GM23248 (cell line): Measurements from ENCODE around the gene ADISSP. TPM values are rescaled to one million over a fixed set of nuclear protein-coding genes. Genes with fewer than 3 reads are reported as not detected.

ENCODE experiments used
- DNase-seq: peaks from one replicate; pipeline ENCODE4 v3.0.0-alpha.2; 2015
- H2AFZ ChIP-seq: fragments of 200-600 bp; sonication (generic); 2 replicates; pipeline ENCODE4 v1.6.1; 2016; ENCODE audit warnings: antibody characterized with exemption
- H3F3A ChIP-seq: fragments of 200-600 bp; sonication (generic); 2 replicates; pipeline ENCODE4 v1.6.1; 2016; ENCODE audit warnings: mild to moderate bottlenecking, antibody characterized with exemption, mixed run types; ENCODE audit not compliant: insufficient read depth
- H3K27ac ChIP-seq: fragments of 200-600 bp; sonication (generic); 2 replicates; pipeline ENCODE4 v1.5.1; 2016; ENCODE audit warnings: mild to moderate bottlenecking
- H3K27me3 ChIP-seq: fragments of 200-600 bp; sonication (generic); replicated peaks from 2 replicates; pipeline ENCODE4 v1.6.1; 2016; ENCODE audit warnings: mild to moderate bottlenecking; ENCODE audit not compliant: insufficient read depth
- H3K36me3 ChIP-seq: fragments of 200-600 bp; sonication (generic); 2 replicates; pipeline ENCODE4 v1.6.1; 2016; ENCODE audit warnings: low read depth, mild to moderate bottlenecking
- H3K4me1 ChIP-seq: fragments of 200-600 bp; sonication (generic); 2 replicates; pipeline ENCODE4 v1.6.1; 2016; ENCODE audit warnings: mild to moderate bottlenecking; ENCODE audit not compliant: insufficient read depth
- H3K4me2 ChIP-seq: fragments of 200-600 bp; sonication (generic); one replicate; pipeline ENCODE4 v1.6.1; 2016; ENCODE audit warnings: mild to moderate bottlenecking; ENCODE audit not compliant: unreplicated experiment
- H3K4me3 ChIP-seq: fragments of 200-600 bp; sonication (generic); 2 replicates; pipeline ENCODE4 v1.5.1; 2016; ENCODE audit warnings: mild to moderate bottlenecking
- H3K79me2 ChIP-seq: fragments of 200-600 bp; sonication (generic); 2 replicates; pipeline ENCODE4 v1.6.1; 2016; ENCODE audit warnings: mild to moderate bottlenecking; ENCODE audit not compliant: insufficient read depth
- H3K9ac ChIP-seq: fragments of 200-600 bp; sonication (generic); 2 replicates; pipeline ENCODE4 v1.6.1; 2016; ENCODE audit warnings: mild to moderate bottlenecking
- H3K9me2 ChIP-seq: fragments of 200-600 bp; sonication (generic); 2 replicates; pipeline ENCODE4 v1.6.1; 2016; ENCODE audit warnings: mixed run types, mild to moderate bottlenecking, moderate library complexity; ENCODE audit not compliant: insufficient read depth
- H3K9me3 ChIP-seq: fragments of 200-600 bp; sonication (generic); one replicate; pipeline ENCODE4 v1.6.1; 2017; ENCODE audit warnings: low read depth
- H4K20me1 ChIP-seq: fragments of 200-600 bp; sonication (generic); 2 replicates; pipeline ENCODE4 v1.6.0; 2016; ENCODE audit not compliant: insufficient read depth
- EZH2 ChIP-seq: fragments of 200-600 bp; sonication (generic); IDR thresholded peaks from 2 replicates; pipeline ENCODE4 v1.6.1; 2018; ENCODE audit warnings: antibody characterized with exemption, mild to moderate bottlenecking; ENCODE audit not compliant: insufficient read depth, poor library complexity, severe bottlenecking
- EZH2phosphoT487 ChIP-seq: fragments of 200-600 bp; sonication (generic); IDR thresholded peaks from 2 replicates; pipeline ENCODE4 v1.6.1; 2018; ENCODE audit warnings: antibody characterized with exemption, moderate library complexity, mild to moderate bottlenecking, low read depth; ENCODE audit not compliant: insufficient read depth
- WGBS, 2 experiments: methylation state at CpG; one replicate each; pipeline ENCODE4 v1.1.6; 2015 to 2017; ENCODE audit warnings: low lambda C conversion rate in 2 of 2, low coverage in 1 of 2; ENCODE audit errors: missing lambda C conversion rate in 2 of 2; 5-methylcytosine and 5-hydroxymethylcytosine counted together
- in situ Hi-C: fragments of 300-500 bp; cut with MboI; formaldehyde crosslinking; loops from 2 replicates; pipeline ENCODE4 v1.15.0; 2020
- polyA plus RNA-seq: library from polyadenylated mRNA; unstranded; fragments of >200 nt; fragmentation: Nextera tagmentation; extraction: Ambion mirVana; gene quantifications from 2 replicates; pipeline ENCODE4 v1.2.1, GENCODE V29; 2016
- total RNA-seq: library from RNA; depleted of rRNA; stranded (reverse); fragments of >200 nt; shearing (Covaris generic); gene quantifications from 2 replicates; pipeline ENCODE4 v1.2.3, GENCODE V29; 2014

ADISSP gene
- total and polyA plus RNA-seq, 2 experiments from 2014 or later: 44.9 to 65.4 TPM

GRCh38 chr20:3735768-3736167, 31.8 kb downstream of the ADISSP start:
- Histone ChIP-seq H3K9me3 (no peaks in the 10 kb centered on the region), H3K9ac (no peak overlapping the region)
- TF ChIP-seq EZH2phosphoT487 (no peak), EZH2 (no peak)

GRCh38 chr20:3734111-3734843, 33.3 kb downstream of the ADISSP start:
- TF ChIP-seq EZH2phosphoT487 (no peak), EZH2 (no peak)
- no peak for DNase-seq
- Histone ChIP-seq H3K27me3 (peaks cover 13% of the 10 kb centered on the region), H3K36me3 (no peaks in the 10 kb centered on the region), H3K9me2 (no peaks in the 10 kb centered on the region), H3K27ac (no peak overlapping the region), H3K9me3 (no peaks in the 10 kb centered on the region), H3K4me2 (no peak overlapping the region), H3K79me2 (no peaks in the 10 kb centered on the region), H2AFZ (no peak overlapping the region), H3F3A (no peaks in the 10 kb centered on the region), H3K9ac (no peak overlapping the region), H3K4me1 (no peaks in the 10 kb centered on the region), H4K20me1 (no peaks in the 10 kb centered on the region), H3K4me3 (no peak overlapping the region)
- WGBS, 2 experiments: 48 to 50% methylated on average over 12 of the region's 12 CpGs
- in situ Hi-C loops: no loop called here

More at GRCh38 chr20:3735768-3736167, 31.8 kb downstream of the ADISSP start:
- 59 to 64% methylated on average over 4 of the region's 4 CpGs for WGBS, 2 experiments
- DNase-seq: no peak
- H3K27ac ChIP-seq: no peak overlapping the region
- no peak overlapping the region for H3K4me2 ChIP-seq
- H3K9me2 ChIP-seq: no peaks in the 10 kb centered on the region
- H3K4me1 ChIP-seq: no peaks in the 10 kb centered on the region
- in situ Hi-C loops: no loop called here
- no peaks in the 10 kb centered on the region for H3K79me2 ChIP-seq
- H3F3A ChIP-seq: no peaks in the 10 kb centered on the region
- H3K36me3 ChIP-seq: no peaks in the 10 kb centered on the region
- no peak overlapping the region for H3K4me3 ChIP-seq
- peaks cover 13% of the 10 kb centered on the region for H3K27me3 ChIP-seq
- no peaks in the 10 kb centered on the region for H4K20me1 ChIP-seq
- H2AFZ ChIP-seq: no peak overlapping the region

- H3K4me3 ChIP-seq: no peak overlapping the region
- no peak for DNase-seq
- H3K36me3 ChIP-seq: no peaks in the 10 kb centered on the region
- H3K9me3 ChIP-seq: no peaks in the 10 kb centered on the region
- no peak overlapping the region for H3K27ac ChIP-seq
- 23% methylated on average over 19 to 20 of the region's 20 CpGs for WGBS, 2 experiments
- peaks cover 13% of the 10 kb centered on the region for H3K27me3 ChIP-seq
- H3K9me2 ChIP-seq: no peaks in the 10 kb centered on the region
- H3K4me1 ChIP-seq: no peaks in the 10 kb centered on the region
- peak; percentile 39 for TF ChIP-seq EZH2
- TF ChIP-seq EZH2phosphoT487: no peak
- H3K4me2 ChIP-seq: no peak overlapping the region
- H3F3A ChIP-seq: no peaks in the 10 kb centered on the region
- no peaks in the 10 kb centered on the region for H4K20me1 ChIP-seq
- in situ Hi-C loops: no loop called here
- no peak overlapping the region for H3K9ac ChIP-seq
- H2AFZ ChIP-seq: no peak overlapping the region
- H3K79me2 ChIP-seq: no peaks in the 10 kb centered on the region
These were observed 34.2 kb downstream of the ADISSP start for GRCh38 chr20:3733119-3733995.

GRCh38 chr20:3732327-3733118, 35.0 kb downstream of the ADISSP start, which contains the start of gene HSPA12B:
TSS of gene HSPA12B (plus strand) at chr20:3732685. CDS start at chr20:3738675, 5,990 bp downstream.
- Histone ChIP-seq H3K4me1 (peaks cover 7% of the 10 kb centered on the region), H3F3A (peaks cover 7% of the 10 kb centered on the region), H3K27me3 (peaks cover 13% of the 10 kb centered on the region), H3K9ac (no peak within 1 kb of the TSS), H2AFZ (no peak within 1 kb of the TSS), H3K9me3 (no peaks in the 10 kb centered on the region), H3K4me3 (no peak within 1 kb of the TSS), H3K4me2 (no peak within 1 kb of the TSS), H4K20me1 (no peaks in the 10 kb centered on the region), H3K9me2 (no peaks in the 10 kb centered on the region), H3K27ac (no peak within 1 kb of the TSS), H3K36me3 (no peaks in the 10 kb centered on the region), H3K79me2 (no peaks in the 10 kb centered on the region)
- WGBS, 2 experiments: 2 to 5% methylated on average over 11 to 51 of the region's 67 CpGs
- DNase-seq: peak; percentile 24
- TF ChIP-seq EZH2 (peak; percentile 79), EZH2phosphoT487 (no peak)
- in situ Hi-C loops: no loop called here
